Hepatocyte (in vitro differentiated cells): ENCODE data around the gene BOLL.

Source experiments
- EZH2 ChIP-seq: fragments of 200-600 bp; sonication (generic); IDR thresholded peaks from 2 replicates; pipeline ENCODE4 v1.6.1; 2016; ENCODE audit warnings: antibody characterized with exemption, mild to moderate bottlenecking, borderline replicate concordance
- EZH2phosphoT487 ChIP-seq: fragments of 200-600 bp; sonication (generic); IDR thresholded peaks from one replicate; pipeline ENCODE4 v1.6.1; 2018; ENCODE audit warnings: antibody characterized with exemption, mild to moderate bottlenecking, low read depth, moderate library complexity; ENCODE audit not compliant: unreplicated experiment, severe bottlenecking
- TF ChIP-seq, protein P1 (sequence below): fragments of 200-600 bp; sonication (generic); IDR thresholded peaks from 2 replicates; pipeline ENCODE4 v1.5.1; 2016; ENCODE audit warnings: antibody characterized with exemption, mild to moderate bottlenecking; ENCODE audit not compliant: poor library complexity

DNA sequence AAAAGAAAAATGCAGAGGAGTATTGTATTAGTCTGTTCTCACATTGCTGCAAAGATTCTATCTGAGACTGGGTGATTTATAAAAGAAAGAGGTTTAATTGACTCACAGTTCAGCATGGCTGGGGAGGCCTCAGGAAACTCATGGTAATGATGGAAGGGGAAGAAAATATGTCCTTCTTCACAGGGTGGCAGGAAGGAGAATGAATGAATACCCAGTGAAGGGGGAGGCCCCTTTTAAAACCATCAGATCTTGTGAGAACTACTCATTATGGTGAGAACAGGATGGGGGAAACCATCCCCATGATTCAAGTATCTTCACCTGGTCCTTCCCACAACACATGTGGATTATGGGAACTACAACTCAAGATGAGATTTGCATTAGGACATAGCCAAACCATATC is 10.2 kb upstream of the BOLL start:
- TF ChIP-seq EZH2 (no peak), EZH2phosphoT487 (no peak)
- TF ChIP-seq, protein P1, sequence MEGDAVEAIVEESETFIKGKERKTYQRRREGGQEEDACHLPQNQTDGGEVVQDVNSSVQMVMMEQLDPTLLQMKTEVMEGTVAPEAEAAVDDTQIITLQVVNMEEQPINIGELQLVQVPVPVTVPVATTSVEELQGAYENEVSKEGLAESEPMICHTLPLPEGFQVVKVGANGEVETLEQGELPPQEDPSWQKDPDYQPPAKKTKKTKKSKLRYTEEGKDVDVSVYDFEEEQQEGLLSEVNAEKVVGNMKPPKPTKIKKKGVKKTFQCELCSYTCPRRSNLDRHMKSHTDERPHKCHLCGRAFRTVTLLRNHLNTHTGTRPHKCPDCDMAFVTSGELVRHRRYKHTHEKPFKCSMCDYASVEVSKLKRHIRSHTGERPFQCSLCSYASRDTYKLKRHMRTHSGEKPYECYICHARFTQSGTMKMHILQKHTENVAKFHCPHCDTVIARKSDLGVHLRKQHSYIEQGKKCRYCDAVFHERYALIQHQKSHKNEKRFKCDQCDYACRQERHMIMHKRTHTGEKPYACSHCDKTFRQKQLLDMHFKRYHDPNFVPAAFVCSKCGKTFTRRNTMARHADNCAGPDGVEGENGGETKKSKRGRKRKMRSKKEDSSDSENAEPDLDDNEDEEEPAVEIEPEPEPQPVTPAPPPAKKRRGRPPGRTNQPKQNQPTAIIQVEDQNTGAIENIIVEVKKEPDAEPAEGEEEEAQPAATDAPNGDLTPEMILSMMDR, result no peak
